HL-60/S4 treated with retinoic acid at 250 ng/mL for 4 days and 3 days (cell line): Measurements from ENCODE around the gene ZNF474.
"Not testable (repeated sequence)": the region's sequence is repeated elsewhere in the genome, so short reads cannot be mapped to it uniquely, and the experiment has no call there.

Experiments
- in situ Hi-C: fragments of 300-500 bp; cut with MboI; formaldehyde crosslinking; loops from 2 replicates; pipeline ENCODE4 v1.7.0; 2022; ENCODE audit warnings: low sequenced_read_pairs

ZNF474 gene

GRCh38 chr5:122129306-122129705 lies at the start of gene ZNF474:
Gene ZNF474, plus strand, starts transcription at chr5:122129546. Its CDS starts 22,445 bp downstream, at chr5:122151991.
- in situ Hi-C loops = no loop called here

- in situ Hi-C loops = no loop called here
Observed at GRCh38 chr5:122081541-122081940, 47.8 kb upstream of the ZNF474 start.

- in situ Hi-C loops = no loop called here
Observed at GRCh38 chr5:122083535-122083934, 45.8 kb upstream of the ZNF474 start.

- in situ Hi-C loops = no loop called here
Observed at GRCh38 chr5:122085041-122085440, 44.3 kb upstream of the ZNF474 start.

- in situ Hi-C loops = no loop called here
Observed at GRCh38 chr5:122089096-122090013, 40.0 kb upstream of the ZNF474 start.

- in situ Hi-C loops = no loop called here
Observed at GRCh38 chr5:122091936-122092600, 37.3 kb upstream of the ZNF474 start.

GRCh38 chr5:122093415-122094180 lies 35.7 kb upstream of the ZNF474 start:
- in situ Hi-C loops = no loop called here

GRCh38 chr5:122094251-122094650 lies 35.1 kb upstream of the ZNF474 start:
- in situ Hi-C loops = not testable (repeated sequence)

- in situ Hi-C loops = no loop called here
Observed at GRCh38 chr5:122095158-122095557, 34.2 kb upstream of the ZNF474 start.

GRCh38 chr5:122097391-122097790 lies 32.0 kb upstream of the ZNF474 start:
- in situ Hi-C loops = no loop called here

GRCh38 chr5:122099060-122099790 lies 30.1 kb upstream of the ZNF474 start:
- in situ Hi-C loops = no loop called here

- in situ Hi-C loops = no loop called here
Observed at GRCh38 chr5:122101636-122102285, 27.6 kb upstream of the ZNF474 start.

GRCh38 chr5:122102825-122103224 lies 26.5 kb upstream of the ZNF474 start:
- in situ Hi-C loops = no loop called here

GRCh38 chr5:122105909-122106308 lies 23.4 kb upstream of the ZNF474 start:
- in situ Hi-C loops = no loop called here

GRCh38 chr5:122107016-122107415 lies 22.3 kb upstream of the ZNF474 start:
- in situ Hi-C loops = no loop called here

- in situ Hi-C loops = no loop called here
Observed at GRCh38 chr5:122110987-122111386, 18.4 kb upstream of the ZNF474 start.

- in situ Hi-C loops = no loop called here
Observed at GRCh38 chr5:122111460-122111859, 17.9 kb upstream of the ZNF474 start.

- in situ Hi-C loops = no loop called here
Observed at GRCh38 chr5:122112063-122112462, 17.3 kb upstream of the ZNF474 start.

- in situ Hi-C loops = no loop called here
Observed at GRCh38 chr5:122112733-122113558, 16.4 kb upstream of the ZNF474 start.
